Duodenal mucosa (tissue), 2 donors: ENCODE data around the gene COPE.

ENCODE experiments used
- H3K27ac ChIP-seq: one replicate; pipeline ENCODE4 v1.7.0; 2013; ENCODE audit warnings: low read depth, low read length
- H3K27me3 ChIP-seq, 2 donors: one replicate each; pipeline ENCODE4 v1.7.0; 2013; ENCODE audit warnings: low read length in 2 of 2, control low read depth in 1 of 2; ENCODE audit not compliant: insufficient read depth in 2 of 2, control insufficient read depth in 1 of 2
- H3K36me3 ChIP-seq, 2 donors: one replicate each; pipeline ENCODE4 v1.7.0; 2013; ENCODE audit warnings: low read length in 2 of 2, control low read depth in 1 of 2; ENCODE audit not compliant: insufficient read depth in 2 of 2, control insufficient read depth in 1 of 2
- H3K4me1 ChIP-seq, 2 donors: one replicate each; pipeline ENCODE4 v1.7.0; 2013; ENCODE audit warnings: low read length in 2 of 2, control low read depth in 1 of 2; ENCODE audit not compliant: insufficient read depth in 2 of 2, control insufficient read depth in 1 of 2
- H3K4me3 ChIP-seq, 2 donors: one replicate each; pipeline ENCODE4 v1.7.0; 2013; ENCODE audit warnings: low read length in 2 of 2, low read depth in 1 of 2
- H3K9ac ChIP-seq, 2 donors: one replicate each; pipeline ENCODE4 v1.7.0; 2013; ENCODE audit warnings: low read length in 2 of 2, low read depth in 1 of 2
- H3K9me3 ChIP-seq, 2 donors: one replicate each; pipeline ENCODE4 v1.7.0; 2013; ENCODE audit warnings: low read length in 2 of 2, control low read depth in 1 of 2; ENCODE audit not compliant: control insufficient read depth in 1 of 2

Gene COPE

GRCh38 chr19:18860302-18860700 lies 58.9 kb downstream of the COPE start:
- Histone ChIP-seq H3K9me3 (no peaks in the 10 kb centered on the region), H3K4me3 (no peak overlapping the region), H3K4me1 (peaks cover 0 to 6% of the 10 kb centered on the region in 2 donors), H3K9ac (no peak overlapping the region), H3K27ac (no peak overlapping the region), H3K27me3 (no peaks in the 10 kb centered on the region), H3K36me3 (peaks cover 69 to 99% of the 10 kb centered on the region in 2 donors)

DNA sequence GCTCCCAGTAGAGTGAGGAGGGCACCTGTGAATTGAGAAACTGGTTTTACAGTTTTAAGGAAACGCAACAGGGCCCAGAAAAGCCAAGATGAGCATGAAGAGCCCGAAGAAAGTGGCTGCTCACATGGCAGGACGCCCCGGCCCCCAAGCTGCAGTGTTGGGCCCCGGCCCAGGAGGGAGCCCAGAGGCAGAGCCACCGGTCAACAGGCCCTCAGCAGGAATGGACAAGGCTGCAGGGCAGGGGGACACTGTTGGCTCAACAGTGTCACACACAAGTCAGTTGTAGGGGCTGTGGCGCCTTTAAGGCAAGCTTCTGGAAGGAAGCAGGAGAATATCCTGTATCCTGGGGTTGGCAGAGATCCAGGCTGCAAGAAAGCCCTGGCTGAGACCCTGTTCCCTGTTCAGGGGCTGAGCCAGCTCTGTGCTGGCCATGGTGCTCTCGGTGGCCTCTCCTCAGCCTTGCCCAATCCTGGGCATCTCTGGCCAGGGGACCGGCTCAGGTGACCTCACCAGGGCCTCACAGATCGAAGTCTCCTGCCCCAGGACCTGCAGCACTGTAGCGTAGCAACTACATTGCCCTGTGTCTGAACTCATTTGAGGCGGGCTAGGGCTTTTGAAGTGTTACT lies 59.4 kb downstream of the COPE start:
- H3K9ac ChIP-seq = no peak overlapping the region
- peaks cover 73 to 99% of the 10 kb centered on the region in 2 donors for H3K36me3 ChIP-seq
- H3K27ac ChIP-seq = no peak overlapping the region
- H3K27me3 ChIP-seq = no peaks in the 10 kb centered on the region
- H3K4me1 ChIP-seq = peaks cover 0 to 6% of the 10 kb centered on the region in 2 donors
- no peaks in the 10 kb centered on the region for H3K9me3 ChIP-seq
- H3K4me3 ChIP-seq = no peak overlapping the region

DNA sequence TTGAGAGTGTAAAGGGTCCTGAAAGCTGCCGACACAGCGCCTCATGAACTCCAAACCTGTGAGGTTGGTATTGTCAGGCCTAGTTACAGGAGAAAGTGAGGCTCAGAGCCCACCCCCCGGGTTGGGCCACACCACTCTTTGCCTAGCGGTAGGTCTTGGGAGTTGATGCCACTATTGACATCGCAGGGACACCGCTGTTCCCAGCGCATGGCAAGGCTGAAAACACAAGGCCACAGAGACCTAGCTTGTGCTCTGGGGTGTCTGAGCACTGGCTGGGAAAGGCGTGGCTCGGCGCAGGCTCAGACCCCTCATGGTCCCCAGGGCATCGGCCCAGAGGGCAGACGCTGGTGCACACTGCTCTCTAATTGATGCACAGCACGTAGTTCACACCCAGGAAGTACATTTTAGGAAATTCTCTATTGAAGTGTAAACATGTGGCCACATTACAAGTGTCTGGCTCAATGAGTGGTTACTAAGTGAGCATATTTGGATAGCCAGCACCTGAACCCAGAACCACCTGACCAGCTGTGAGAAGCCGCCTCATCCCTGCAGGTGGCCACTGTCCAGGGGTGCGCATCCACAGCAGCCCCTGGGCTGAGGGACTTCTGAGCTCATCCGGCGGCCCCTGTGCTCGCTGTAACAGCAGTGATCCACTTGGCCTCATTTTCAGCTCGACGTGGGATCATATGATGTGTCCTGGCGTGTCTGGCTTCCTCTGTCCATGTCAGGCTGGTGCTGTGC lies 60.1 kb downstream of the COPE start:
- peaks cover 76 to 100% of the 10 kb centered on the region in 2 donors for H3K36me3 ChIP-seq
- H3K27ac ChIP-seq = no peak overlapping the region
- H3K4me3 ChIP-seq = no peak overlapping the region

DNA sequence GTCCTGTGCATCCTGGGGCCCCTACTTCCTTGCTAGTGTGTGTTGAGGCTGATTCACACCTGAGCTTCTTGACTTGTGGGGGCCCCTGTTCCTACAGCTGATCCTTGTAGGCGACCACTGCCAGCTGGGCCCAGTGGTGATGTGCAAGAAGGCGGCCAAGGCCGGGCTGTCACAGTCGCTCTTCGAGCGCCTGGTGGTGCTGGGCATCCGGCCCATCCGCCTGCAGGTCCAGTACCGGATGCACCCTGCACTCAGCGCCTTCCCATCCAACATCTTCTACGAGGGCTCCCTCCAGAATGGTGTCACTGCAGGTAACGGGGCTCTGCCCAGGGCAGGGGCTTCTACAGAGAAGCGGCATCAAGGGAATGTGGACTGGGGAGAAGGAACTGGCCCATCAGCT lies 62.0 kb downstream of the COPE start:
- H3K27ac ChIP-seq = no peak overlapping the region

More for the DNA sequence above, 60.1 kb downstream of the COPE start:
- no peaks in the 10 kb centered on the region for H3K9me3 ChIP-seq
- H3K4me1 ChIP-seq = peaks cover 0 to 6% of the 10 kb centered on the region in 2 donors
- no peak overlapping the region for H3K9ac ChIP-seq
- no peaks in the 10 kb centered on the region for H3K27me3 ChIP-seq

DNA sequence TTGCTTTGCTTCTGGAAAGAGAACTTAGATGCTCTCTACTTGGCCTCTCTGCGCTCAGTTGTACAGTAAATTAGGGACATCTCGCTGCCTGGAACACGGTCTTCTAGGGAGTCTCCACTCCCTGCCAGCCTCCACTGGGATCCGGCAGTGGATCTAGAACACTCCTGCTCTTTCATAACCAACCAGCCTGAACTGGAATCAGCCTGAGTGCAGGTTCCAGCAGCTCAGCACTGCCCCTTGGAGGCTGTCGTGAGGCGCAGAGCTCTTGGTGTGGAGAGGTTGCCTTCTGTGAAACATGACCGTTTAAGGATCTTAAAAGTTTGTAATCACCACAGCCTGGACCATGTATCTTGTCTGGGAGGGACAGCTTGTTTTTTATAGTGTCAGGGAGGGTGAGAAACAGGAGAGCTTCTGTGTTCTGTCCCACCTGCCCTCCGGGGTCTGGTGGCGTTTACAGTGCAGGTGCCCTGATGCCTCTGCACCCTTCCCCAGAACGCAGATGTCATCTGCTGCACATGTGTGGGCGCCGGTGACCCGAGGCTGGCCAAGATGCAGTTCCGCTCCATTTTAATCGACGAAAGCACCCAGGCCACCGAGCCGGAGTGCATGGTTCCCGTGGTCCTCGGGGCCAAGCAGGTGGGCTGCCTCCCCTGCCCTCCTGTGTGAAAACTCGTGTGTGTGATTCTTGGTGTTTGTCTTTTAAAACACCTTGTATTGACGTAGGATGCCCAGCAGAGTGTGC lies 62.6 kb downstream of the COPE start:
- H3K4me3 ChIP-seq = no peak overlapping the region
- H3K9ac ChIP-seq = no peak overlapping the region
- no peaks in the 10 kb centered on the region for H3K9me3 ChIP-seq
- H3K4me1 ChIP-seq = peaks cover 0 to 5% of the 10 kb centered on the region in 2 donors
- H3K27ac ChIP-seq = no peak overlapping the region
- peaks cover 84 to 99% of the 10 kb centered on the region in 2 donors for H3K36me3 ChIP-seq
- no peaks in the 10 kb centered on the region for H3K27me3 ChIP-seq

More for the DNA sequence above, 62.0 kb downstream of the COPE start:
- Histone ChIP-seq H3K4me3 (no peak overlapping the region), H3K4me1 (peaks cover 0 to 6% of the 10 kb centered on the region in 2 donors), H3K9me3 (no peaks in the 10 kb centered on the region), H3K36me3 (peaks cover 84 to 99% of the 10 kb centered on the region in 2 donors), H3K27me3 (no peaks in the 10 kb centered on the region), H3K9ac (no peak overlapping the region)

GRCh38 chr19:18855647-18856384 lies 63.4 kb downstream of the COPE start:
- Histone ChIP-seq H3K4me1 (no peaks in the 10 kb centered on the region), H3K9me3 (no peaks in the 10 kb centered on the region), H3K27me3 (no peaks in the 10 kb centered on the region), H3K9ac (no peak overlapping the region), H3K27ac (no peak overlapping the region), H3K4me3 (no peak overlapping the region), H3K36me3 (peaks cover 80 to 99% of the 10 kb centered on the region in 2 donors)

DNA sequence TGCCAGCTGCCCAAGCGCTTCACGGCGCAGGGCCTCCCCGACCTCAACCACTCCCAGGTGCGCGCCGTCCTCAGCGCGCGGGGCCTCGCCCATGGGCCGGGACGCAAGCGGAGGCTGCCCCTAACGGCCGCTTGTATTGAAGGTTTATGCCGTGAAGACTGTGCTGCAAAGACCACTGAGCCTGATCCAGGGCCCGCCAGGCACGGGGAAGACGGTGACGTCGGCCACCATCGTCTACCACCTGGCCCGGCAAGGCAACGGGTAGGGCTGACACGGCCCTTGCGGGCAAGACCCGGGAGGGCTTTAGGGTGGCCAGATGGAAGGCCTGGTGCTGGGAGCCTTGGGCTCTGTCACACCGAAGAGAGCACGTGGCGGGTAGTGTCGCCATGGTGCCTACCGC lies 64.2 kb downstream of the COPE start:
- Histone ChIP-seq H3K27ac (no peak overlapping the region), H3K4me1 (peaks cover 0 to 5% of the 10 kb centered on the region in 2 donors), H3K36me3 (peaks cover 77 to 99% of the 10 kb centered on the region in 2 donors), H3K9me3 (no peaks in the 10 kb centered on the region), H3K4me3 (no peak overlapping the region), H3K27me3 (no peaks in the 10 kb centered on the region), H3K9ac (no peak overlapping the region)

DNA sequence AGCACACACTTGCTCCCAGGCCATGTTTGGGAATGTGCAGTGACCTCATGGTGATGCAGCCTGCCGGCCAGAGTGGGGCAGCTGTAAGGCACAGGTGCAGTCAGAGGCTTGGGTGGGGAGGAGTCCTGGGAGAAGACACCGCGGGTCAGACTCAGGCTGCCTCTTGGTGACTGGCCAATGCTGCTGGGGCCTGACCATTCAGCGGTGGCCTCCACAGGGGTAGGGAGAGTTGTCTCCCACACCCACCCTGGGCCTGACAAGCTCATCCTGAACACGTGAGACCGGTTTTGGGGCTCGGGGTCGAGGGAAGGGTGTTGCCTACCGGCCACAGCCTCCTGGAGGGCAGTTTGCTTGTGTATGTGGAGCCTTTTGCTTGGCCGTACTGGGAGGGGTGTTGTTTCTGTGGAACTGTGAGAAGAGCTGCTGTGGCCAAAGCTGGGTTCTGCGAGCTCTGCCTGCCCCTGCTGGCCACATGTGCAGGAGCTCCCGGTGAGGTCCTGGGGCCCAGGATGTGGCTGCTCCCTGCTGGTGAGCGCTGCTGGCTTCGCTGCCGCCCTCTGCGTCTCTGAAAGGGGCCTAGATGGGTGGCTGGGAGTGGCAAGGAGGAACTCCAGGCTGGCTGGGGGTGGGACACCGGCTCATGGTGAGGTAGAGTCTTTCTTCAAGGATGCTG lies 65.3 kb downstream of the COPE start:
- Histone ChIP-seq H3K27ac (no peak overlapping the region), H3K9ac (no peak overlapping the region), H3K4me3 (no peak overlapping the region), H3K9me3 (no peaks in the 10 kb centered on the region), H3K27me3 (no peaks in the 10 kb centered on the region), H3K36me3 (peaks cover 74 to 97% of the 10 kb centered on the region in 2 donors), H3K4me1 (peaks cover 8 to 15% of the 10 kb centered on the region in 2 donors)

DNA sequence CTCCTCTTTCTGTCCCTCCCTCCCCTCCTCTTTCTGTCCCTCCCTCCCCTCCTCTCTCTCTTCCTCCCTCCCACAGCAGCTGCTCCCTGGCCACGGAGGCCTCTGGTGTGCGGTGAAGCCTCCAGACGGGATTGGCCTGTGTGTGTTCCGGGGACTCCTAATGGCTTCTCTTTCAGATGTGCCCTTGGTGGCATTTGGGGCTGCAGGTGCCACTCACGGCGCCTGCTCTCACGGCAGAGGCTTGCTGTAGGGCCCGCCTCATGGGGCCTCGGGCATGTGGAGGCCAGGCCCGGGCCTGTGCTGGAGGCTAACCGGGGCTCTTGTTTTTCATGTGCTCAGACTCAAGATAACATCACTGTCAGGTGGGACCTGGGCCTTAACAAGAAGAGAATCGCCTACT lies 66.5 kb downstream of the COPE start:
- no peak overlapping the region for H3K4me3 ChIP-seq
- peaks cover 71 to 97% of the 10 kb centered on the region in 2 donors for H3K36me3 ChIP-seq
- H3K4me1 ChIP-seq = peaks cover 16 to 28% of the 10 kb centered on the region in 2 donors
- no peaks in the 10 kb centered on the region for H3K27me3 ChIP-seq
- no peak overlapping the region for H3K9ac ChIP-seq
- no peak overlapping the region for H3K27ac ChIP-seq
- no peaks in the 10 kb centered on the region for H3K9me3 ChIP-seq
